PFSK-1 (cell line): ENCODE measurements around the gene DOCK9.

ENCODE experiments used
- FOXP2 ChIP-seq: optimal IDR thresholded peaks from 2 replicates; pipeline ENCODE3; 2011; ENCODE audit warnings: borderline replicate concordance, control low read depth, inconsistent platforms; ENCODE audit not compliant: insufficient read depth; ENCODE audit errors: extremely low read length, extremely low read depth
- POLR2AphosphoS5 ChIP-seq: IDR thresholded peaks from 2 replicates; pipeline ENCODE4 v1.6.1; 2012; ENCODE audit warnings: low read depth, mild to moderate bottlenecking, control low read depth, low read length, moderate library complexity
- REST ChIP-seq, 2 experiments: IDR thresholded peaks; 2 replicates each; pipeline versions ENCODE4 v1.6.1 to v1.8.0; 2011 to 2012; ENCODE audit warnings: low read depth in 2 of 2, low read length in 2 of 2, control low read depth in 1 of 2, inconsistent platforms in 1 of 2, mild to moderate bottlenecking in 1 of 2, moderate library complexity in 1 of 2; ENCODE audit not compliant: insufficient read depth in 1 of 2
- SIN3A ChIP-seq: IDR thresholded peaks from 2 replicates; pipeline ENCODE4 v1.6.1; 2012; ENCODE audit warnings: mild to moderate bottlenecking, low read length, moderate library complexity, borderline replicate concordance; ENCODE audit not compliant: insufficient read depth
- TAF1 ChIP-seq: IDR thresholded peaks from 2 replicates; pipeline ENCODE4 v1.6.1; 2012; ENCODE audit warnings: low read length, control low read depth, borderline replicate concordance; ENCODE audit not compliant: insufficient read depth

DOCK9 gene

GRCh38 chr13:98772794-98773452, 204.9 kb downstream of the DOCK9 start:
- TF ChIP-seq TAF1 = no peak
- no peak for TF ChIP-seq POLR2AphosphoS5
- no peak for TF ChIP-seq FOXP2
- no peak for TF ChIP-seq SIN3A
- TF ChIP-seq REST (IDR thresholded peaks at IDR 0.05; ENCODE audit: insufficient read depth in 1 of 2, low read depth in 2 of 2, low read length in 2 of 2) = no peak

- no peak for TF ChIP-seq POLR2AphosphoS5
- TF ChIP-seq SIN3A = no peak
- TF ChIP-seq REST (IDR thresholded peaks at IDR 0.05; ENCODE audit: insufficient read depth in 1 of 2, low read depth in 2 of 2, low read length in 2 of 2) = no peak
- no peak for TF ChIP-seq TAF1
- no peak for TF ChIP-seq FOXP2
Observed at GRCh38 chr13:98771838-98772611, 205.8 kb downstream of the DOCK9 start.

- no peak for TF ChIP-seq SIN3A
Observed at GRCh38 chr13:98769736-98770135, 208.1 kb downstream of the DOCK9 start.

GRCh38 chr13:98768522-98768921, 209.3 kb downstream of the DOCK9 start:
- TF ChIP-seq TAF1 = no peak
- no peak for TF ChIP-seq FOXP2
- no peak for TF ChIP-seq SIN3A
- no peak for TF ChIP-seq REST (IDR thresholded peaks at IDR 0.05; ENCODE audit: insufficient read depth in 1 of 2, low read depth in 2 of 2, low read length in 2 of 2)
- no peak for TF ChIP-seq POLR2AphosphoS5

- no peak for TF ChIP-seq FOXP2
- TF ChIP-seq POLR2AphosphoS5 = no peak
- TF ChIP-seq SIN3A = no peak
- no peak for TF ChIP-seq TAF1
- TF ChIP-seq REST (IDR thresholded peaks at IDR 0.05; ENCODE audit: insufficient read depth in 1 of 2, low read depth in 2 of 2, low read length in 2 of 2) = no peak
Observed at GRCh38 chr13:98766697-98767096, 211.2 kb downstream of the DOCK9 start.
